Forelimb muscle (tissue), 1 donor: ENCODE data around the gene DTWD2. TPM values are rescaled to one million over a fixed set of nuclear protein-coding genes. Genes with fewer than 3 reads are reported as not detected.
"Not testable (repeated sequence)": the region's sequence is repeated elsewhere in the genome, so short reads cannot be mapped to it uniquely, and the experiment has no call there.

Experiments used
- DNase-seq: peaks from one replicate; pipeline ENCODE4 v3.0.0-alpha.2; 2013; ENCODE audit warnings: low read depth
- polyA plus RNA-seq: library from polyadenylated mRNA; unstranded; fragments of 120-200 nt; gene quantifications from one replicate; pipeline ENCODE4 v1.2.1, GENCODE V29; 2013; ENCODE audit not compliant: insufficient read length

DTWD2 gene
- polyA plus RNA-seq: 7.8 TPM

GRCh38 chr5:118987988-118988865 is at the start of gene DTWD2:
TSS of gene DTWD2 (minus strand) at chr5:118988547. CDS start at chr5:118988511, 36 bp downstream.
- peak; percentile 86 for DNase-seq

- no peak for DNase-seq
These were observed 49.3 kb upstream of the DTWD2 start for GRCh38 chr5:119037496-119038215.

GRCh38 chr5:119036101-119036762 is 47.9 kb upstream of the DTWD2 start:
- no peak for DNase-seq

- no peak for DNase-seq
These were observed 44.8 kb upstream of the DTWD2 start for GRCh38 chr5:119033135-119033534.

- DNase-seq: no peak
These were observed 44.3 kb upstream of the DTWD2 start for GRCh38 chr5:119032656-119033055.

GRCh38 chr5:119031905-119032304 is 43.6 kb upstream of the DTWD2 start:
- DNase-seq: no peak

GRCh38 chr5:119031011-119031886 is 42.9 kb upstream of the DTWD2 start:
- no peak for DNase-seq

- DNase-seq: no peak
These were observed 40.2 kb upstream of the DTWD2 start for GRCh38 chr5:119028575-119028974.

GRCh38 chr5:119022773-119023172 is 34.4 kb upstream of the DTWD2 start:
- DNase-seq: no peak

GRCh38 chr5:119022017-119022745 is 33.8 kb upstream of the DTWD2 start:
- no peak for DNase-seq

GRCh38 chr5:119021149-119021732 is 32.9 kb upstream of the DTWD2 start:
- DNase-seq: no peak

GRCh38 chr5:119019949-119020348 is 31.6 kb upstream of the DTWD2 start:
- no peak for DNase-seq

GRCh38 chr5:119019501-119019900 is 31.2 kb upstream of the DTWD2 start:
- DNase-seq: no peak

- DNase-seq: no peak
These were observed 29.6 kb upstream of the DTWD2 start for GRCh38 chr5:119017994-119018393.

GRCh38 chr5:119016125-119016774 is 27.9 kb upstream of the DTWD2 start:
- DNase-seq: no peak

- no peak for DNase-seq
These were observed 22.8 kb upstream of the DTWD2 start for GRCh38 chr5:119011186-119011585.

GRCh38 chr5:119010206-119010605 is 21.9 kb upstream of the DTWD2 start:
- DNase-seq: no peak

- no peak for DNase-seq
These were observed 20.8 kb upstream of the DTWD2 start for GRCh38 chr5:119009131-119009530.

- no peak for DNase-seq
These were observed 11.3 kb upstream of the DTWD2 start for GRCh38 chr5:118999696-119000095.

- DNase-seq: not testable (repeated sequence)
These were observed 10.5 kb upstream of the DTWD2 start for GRCh38 chr5:118998861-118999260.
